ENCODE data around the gene BRICD5. TPM values are rescaled to one million over a fixed set of nuclear protein-coding genes. Genes with fewer than 3 reads are reported as not detected.
A peak's percentile ranks its signal among the peaks of the same experiment; 100 is the strongest.

Gene BRICD5
- total and polyA plus RNA-seq, 2 donors from 2014 or later = 7.2 to 8.2 TPM

DNA sequence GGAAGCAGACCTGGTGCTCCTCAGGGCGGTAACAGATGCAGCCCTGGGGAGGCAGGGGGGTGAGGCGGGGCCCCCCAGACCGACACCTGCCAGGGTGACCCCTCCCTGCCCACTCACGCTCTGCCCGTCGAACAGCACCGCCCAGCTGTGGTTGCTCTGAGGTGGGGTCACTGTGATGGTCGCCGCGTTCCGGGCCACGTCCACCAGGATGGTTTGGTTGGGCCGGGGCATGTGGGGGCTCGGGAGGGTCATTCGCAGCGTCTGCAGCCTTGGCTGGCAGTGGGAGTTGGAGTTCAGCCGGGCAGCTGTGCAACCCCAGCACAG lies 692 bp downstream of the BRICD5 start:
- no peaks in the 10 kb centered on the region for H3K9me3 ChIP-seq (ENCODE audit: control insufficient read depth in 2 of 3, insufficient read depth in 1 of 3, low read length in 3 of 3)
- H3K4me1 ChIP-seq (ENCODE audit: control insufficient read depth in 2 of 3, insufficient read depth in 2 of 3, low read depth in 1 of 3, low read length in 3 of 3) = peaks cover 0 to 37% (median 20%) of the 10 kb centered on the region in 3 donors
- intact Hi-C loops (cut with DNase I) = no loop called here
- no peak for FAIRE-seq
- H3K36me3 ChIP-seq (ENCODE audit: control insufficient read depth in 2 of 3, insufficient read depth in 3 of 3, low read length in 3 of 3) = peaks cover 0 to 4% (median 0%) of the 10 kb centered on the region in 3 donors
- H3K27ac ChIP-seq (ENCODE audit: low read depth in 2 of 2, low read length in 2 of 2) = no peak overlapping the region
- H3K9ac ChIP-seq (ENCODE audit: low read length in 3 of 3) = no peak overlapping the region
- H3K4me3 ChIP-seq (ENCODE audit: low read length in 3 of 3) = no peak overlapping the region
- H3K27me3 ChIP-seq (ENCODE audit: control insufficient read depth, insufficient read depth, low read length) = no peaks in the 10 kb centered on the region
- DNase-seq = peak in 1 of 5 donors; percentile 76
- TF ChIP-seq, protein P1, sequence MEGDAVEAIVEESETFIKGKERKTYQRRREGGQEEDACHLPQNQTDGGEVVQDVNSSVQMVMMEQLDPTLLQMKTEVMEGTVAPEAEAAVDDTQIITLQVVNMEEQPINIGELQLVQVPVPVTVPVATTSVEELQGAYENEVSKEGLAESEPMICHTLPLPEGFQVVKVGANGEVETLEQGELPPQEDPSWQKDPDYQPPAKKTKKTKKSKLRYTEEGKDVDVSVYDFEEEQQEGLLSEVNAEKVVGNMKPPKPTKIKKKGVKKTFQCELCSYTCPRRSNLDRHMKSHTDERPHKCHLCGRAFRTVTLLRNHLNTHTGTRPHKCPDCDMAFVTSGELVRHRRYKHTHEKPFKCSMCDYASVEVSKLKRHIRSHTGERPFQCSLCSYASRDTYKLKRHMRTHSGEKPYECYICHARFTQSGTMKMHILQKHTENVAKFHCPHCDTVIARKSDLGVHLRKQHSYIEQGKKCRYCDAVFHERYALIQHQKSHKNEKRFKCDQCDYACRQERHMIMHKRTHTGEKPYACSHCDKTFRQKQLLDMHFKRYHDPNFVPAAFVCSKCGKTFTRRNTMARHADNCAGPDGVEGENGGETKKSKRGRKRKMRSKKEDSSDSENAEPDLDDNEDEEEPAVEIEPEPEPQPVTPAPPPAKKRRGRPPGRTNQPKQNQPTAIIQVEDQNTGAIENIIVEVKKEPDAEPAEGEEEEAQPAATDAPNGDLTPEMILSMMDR (IDR thresholded peaks at IDR 0.05; ENCODE audit: borderline replicate concordance, extremely low read depth, insufficient read depth) = no peak

DNA sequence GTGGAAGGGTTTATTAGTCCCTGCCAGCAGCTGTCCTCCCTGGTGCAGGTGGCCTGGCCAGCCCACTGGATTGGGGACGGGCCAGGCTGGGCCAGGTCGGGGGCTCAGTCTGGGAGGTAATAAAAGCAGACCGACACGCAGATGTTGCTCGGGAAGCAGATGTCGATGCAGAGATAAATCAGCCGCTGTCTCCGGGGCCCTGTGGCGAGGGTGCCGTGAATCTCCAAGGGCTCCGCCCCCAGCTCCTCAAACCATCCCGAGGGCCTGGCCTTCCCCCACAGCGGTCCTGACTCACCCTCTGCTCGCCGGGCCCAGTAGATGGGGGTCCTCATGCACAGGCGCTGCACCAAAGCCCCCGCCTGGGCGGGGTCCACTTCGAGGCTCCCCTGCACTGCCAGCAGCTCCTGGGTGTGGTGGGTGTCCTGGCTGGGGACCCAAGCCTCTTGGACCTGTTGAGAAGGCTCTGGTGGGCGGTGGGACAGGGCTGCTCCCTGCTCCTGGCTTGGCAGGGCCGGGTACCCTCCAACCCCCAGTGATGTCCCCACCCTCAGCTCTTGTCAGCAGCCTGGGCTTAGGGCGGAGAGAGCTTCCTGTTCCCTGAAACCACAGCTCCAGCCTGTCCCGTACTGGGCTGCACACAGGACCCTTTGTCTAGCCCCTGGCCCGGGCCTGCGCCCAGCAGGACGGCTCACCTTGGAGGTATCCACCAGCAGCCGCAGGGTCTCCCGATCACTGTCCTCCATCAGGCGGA lies 1.2 kb downstream of the BRICD5 start:
- TF ChIP-seq, protein P1 (IDR thresholded peaks at IDR 0.05; ENCODE audit: borderline replicate concordance, extremely low read depth, insufficient read depth) = no peak
- H3K4me1 ChIP-seq (ENCODE audit: control insufficient read depth in 2 of 3, insufficient read depth in 2 of 3, low read depth in 1 of 3, low read length in 3 of 3) = peaks cover 0 to 40% (median 24%) of the 10 kb centered on the region in 3 donors
- H3K9me3 ChIP-seq (ENCODE audit: control insufficient read depth in 2 of 3, insufficient read depth in 1 of 3, low read length in 3 of 3) = no peaks in the 10 kb centered on the region
- H3K9ac ChIP-seq (ENCODE audit: low read length in 3 of 3) = no peak overlapping the region
- H3K27ac ChIP-seq (ENCODE audit: low read depth in 2 of 2, low read length in 2 of 2) = no peak overlapping the region
- intact Hi-C loops (cut with DNase I) = no loop called here
- no peaks in the 10 kb centered on the region for H3K27me3 ChIP-seq (ENCODE audit: control insufficient read depth, insufficient read depth, low read length)
- peaks cover 0 to 4% (median 0%) of the 10 kb centered on the region in 3 donors for H3K36me3 ChIP-seq (ENCODE audit: control insufficient read depth in 2 of 3, insufficient read depth in 3 of 3, low read length in 3 of 3)
- FAIRE-seq (no peak), DNase-seq (peak in 1 of 5 donors; percentile 79)
- H3K4me3 ChIP-seq (ENCODE audit: low read length in 3 of 3) = no peak overlapping the region

DNA sequence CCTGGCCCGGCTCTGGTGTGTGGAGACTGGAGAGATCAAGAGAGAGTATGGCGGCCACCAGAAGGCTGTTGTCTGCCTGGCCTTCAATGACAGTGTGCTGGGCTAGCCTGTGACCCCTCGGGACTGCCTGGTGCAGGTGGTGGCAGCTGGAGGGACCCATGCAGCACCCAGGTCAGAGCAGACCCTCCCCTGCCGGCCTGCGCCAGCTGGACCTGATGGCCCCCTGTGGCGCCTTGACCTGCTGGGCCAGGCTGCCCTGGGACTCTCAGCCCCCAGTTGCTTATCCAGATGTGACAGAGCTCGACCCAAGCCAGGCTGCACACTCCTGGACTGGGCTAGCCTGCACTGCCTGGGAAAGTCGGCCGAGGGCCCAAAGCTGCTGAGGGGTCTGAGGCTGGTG lies 1.9 kb downstream of the BRICD5 start:
- intact Hi-C loops (cut with DNase I) = no loop called here
- no peak for DNase-seq

More for the DNA sequence above, 1.9 kb downstream of the BRICD5 start:
- H3K4me3 ChIP-seq (ENCODE audit: low read length in 3 of 3) = no peak overlapping the region
- H3K4me1 ChIP-seq (ENCODE audit: control insufficient read depth in 2 of 3, insufficient read depth in 2 of 3, low read depth in 1 of 3, low read length in 3 of 3) = peaks cover 0 to 36% (median 24%) of the 10 kb centered on the region in 3 donors
- no peak for FAIRE-seq
- H3K27ac ChIP-seq (ENCODE audit: low read depth in 2 of 2, low read length in 2 of 2) = no peak overlapping the region
- no peaks in the 10 kb centered on the region for H3K9me3 ChIP-seq (ENCODE audit: control insufficient read depth in 2 of 3, insufficient read depth in 1 of 3, low read length in 3 of 3)
- H3K36me3 ChIP-seq (ENCODE audit: control insufficient read depth in 2 of 3, insufficient read depth in 3 of 3, low read length in 3 of 3) = peaks cover 0 to 4% (median 0%) of the 10 kb centered on the region in 3 donors
- no peaks in the 10 kb centered on the region for H3K27me3 ChIP-seq (ENCODE audit: control insufficient read depth, insufficient read depth, low read length)
- H3K9ac ChIP-seq (ENCODE audit: low read length in 3 of 3) = no peak overlapping the region
- TF ChIP-seq, protein P1 (IDR thresholded peaks at IDR 0.05; ENCODE audit: borderline replicate concordance, extremely low read depth, insufficient read depth) = no peak

Data from kidney (tissue), 14 donors.